Upper lobe of left lung (tissue), 4 donors: ENCODE measurements around the gene C1S.
A peak's percentile ranks its signal among the peaks of the same experiment; 100 is the strongest.

ENCODE experiments used
- CTCF ChIP-seq, 6 experiments: fragments of 450-650 bp in 4 of 6; fragments of 200-600 bp in 2 of 6; sonication (generic) in 2 of 6; IDR thresholded peaks; one replicate each; pipeline ENCODE4 v1.5.1; 2016 to 2019; ENCODE audit warnings: antibody characterized with exemption in 6 of 6
- EP300 ChIP-seq, 4 donors: sonication (generic); formaldehyde crosslinking; IDR thresholded peaks; one replicate each; pipeline ENCODE4 v1.5.1; 2017; ENCODE audit warnings: antibody characterized with exemption in 4 of 4, control low read depth in 2 of 4
- POLR2A ChIP-seq, 4 donors: fragments of 450-650 bp; IDR thresholded peaks; one replicate each; pipeline ENCODE4 v1.5.1; 2016 to 2017; ENCODE audit warnings: antibody characterized with exemption in 4 of 4, mild to moderate bottlenecking in 2 of 4
- POLR2AphosphoS5 ChIP-seq, 2 donors: sonication (generic); formaldehyde crosslinking; IDR thresholded peaks; one replicate each; pipeline ENCODE4 v1.5.1; 2017; ENCODE audit warnings: antibody characterized with exemption in 2 of 2

- TF ChIP-seq CTCF (IDR thresholded peaks at IDR 0.05) (no peak), POLR2A (IDR thresholded peaks at IDR 0.05) (peak in 1 of 4 donors; percentile 34), EP300 (IDR thresholded peaks at IDR 0.05) (no peak), POLR2AphosphoS5 (IDR thresholded peaks at IDR 0.05) (no peak)
These were observed 33.4 kb downstream of the C1S start for GRCh38 chr12:7093892-7094291.
